GM12878 (cell line): Measurements from ENCODE around the gene ZBTB22. TPM values are rescaled to one million over a fixed set of nuclear protein-coding genes. Genes with fewer than 3 reads are reported as not detected.

Experiments
- ATAC-seq: fragments of 200-7000 bp; cut with Tn5 transposase; 3 replicates; pipeline ENCODE4 v1.9.1; 2020; ENCODE audit warnings: mild to moderate bottlenecking, moderate library complexity
- BruUV-seq: library from RNA; stranded (reverse); fragments of 400-500 nt; replicated peaks from 2 replicates; lab custom pipeline; 2021; lab: Mats Ljungman, UMichigan
- CTCF ChIA-PET: fragments of 300-600 bp; sonication (Branson Sonifier 250); formaldehyde crosslinking; extraction: SDS; loops from one replicate; lab custom pipeline; 2021; ENCODE audit warnings: inconsistent platforms; lab: Yijun Ruan, JAX
- POLR2A ChIA-PET: fragments of 350-600 bp; formaldehyde crosslinking; extraction: SDS; loops from one replicate; lab custom pipeline; 2021; ENCODE audit warnings: inconsistent platforms; lab: Charles Lee
- RAD21 ChIA-PET: fragments of 300-600 bp; sonication (Branson Sonifier 250); formaldehyde crosslinking; loops from one replicate; lab custom pipeline; 2023; ENCODE audit warnings: antibody characterized with exemption; ENCODE audit not compliant: unreplicated experiment; lab: Charles Lee
- SMC1A ChIA-PET: fragments of 300-600 bp; sonication (Branson Sonifier 250); formaldehyde crosslinking; loops from one replicate; lab custom pipeline; 2023; ENCODE audit not compliant: unreplicated experiment, uncharacterized antibody; lab: Charles Lee
- DNase-seq: peaks from one replicate; pipeline ENCODE4 v3.0.0-alpha.2; 2011; ENCODE audit warnings: low read depth, low spot score
- FAIRE-seq: peaks from 3 replicates; lab custom pipeline; 2011; peaks lifted over from hg19 to GRCh38; lab: Jason Lieb, UNC
- H2AFZ ChIP-seq: 2 replicates; pipeline ENCODE4 v1.6.0; 2011; ENCODE audit warnings: low read depth, low read length, control low read depth; ENCODE audit not compliant: control insufficient read depth
- H3K27ac ChIP-seq: 2 replicates; pipeline ENCODE4 v1.5.1; 2011; ENCODE audit warnings: control low read depth; ENCODE audit not compliant: control insufficient read depth, insufficient read depth
- H3K27me3 ChIP-seq, 2 experiments: replicated peaks in 1 of 2; 2 replicates each; pipeline versions ENCODE4 v1.6.0 to v1.6.1; 2011; ENCODE audit warnings: low read length in 1 of 2; ENCODE audit not compliant: control insufficient read depth in 2 of 2, insufficient read depth in 2 of 2
- H3K36me3 ChIP-seq, 2 experiments: 2 replicates each; pipeline ENCODE4 v1.5.1; 2011; ENCODE audit warnings: low read length in 1 of 2; ENCODE audit not compliant: control insufficient read depth in 2 of 2, insufficient read depth in 2 of 2
- H3K4me1 ChIP-seq: 2 replicates; pipeline ENCODE4 v1.6.1; 2011; ENCODE audit warnings: mild to moderate bottlenecking, low read length, moderate library complexity, mixed read lengths; ENCODE audit not compliant: control insufficient read depth, insufficient read depth
- H3K4me2 ChIP-seq: 2 replicates; pipeline ENCODE4 v1.6.0; 2011; ENCODE audit warnings: control low read depth; ENCODE audit not compliant: control insufficient read depth, insufficient read depth
- H3K4me3 ChIP-seq: fragments of 200-600 bp; sonication (generic); 2 replicates; pipeline ENCODE4 v1.5.1; 2016
- H3K79me2 ChIP-seq: 2 replicates; pipeline ENCODE4 v1.6.0; 2011; ENCODE audit warnings: low read length; ENCODE audit not compliant: control insufficient read depth, insufficient read depth
- H3K9ac ChIP-seq: 2 replicates; pipeline ENCODE4 v1.8.0; 2011; ENCODE audit warnings: low read length, control low read depth, mixed read lengths; ENCODE audit not compliant: control insufficient read depth, insufficient read depth
- H3K9me3 ChIP-seq: replicated peaks from 3 replicates; pipeline ENCODE4 v1.5.1; 2011; ENCODE audit warnings: mild to moderate bottlenecking, low read length; ENCODE audit not compliant: control insufficient read depth, insufficient read depth
- H4K20me1 ChIP-seq: 2 replicates; pipeline ENCODE4 v1.6.0; 2011; ENCODE audit not compliant: control insufficient read depth, insufficient read depth
- CBFB ChIP-seq: IDR thresholded peaks from 2 replicates; pipeline ENCODE4 v1.6.1; 2016; ENCODE audit warnings: antibody characterized with exemption, low read depth
- CEBPB ChIP-seq, 2 experiments: fragments of 150-350 bp in 1 of 2; IDR thresholded peaks; 2 replicates each; pipeline ENCODE4 v1.6.1; 2012 to 2014; ENCODE audit warnings: low read depth in 2 of 2, low read length in 2 of 2, borderline replicate concordance in 1 of 2, inconsistent platforms in 1 of 2
- CHD4 ChIP-seq: fragments of 200-600 bp; sonication (generic); IDR thresholded peaks from 2 replicates; pipeline ENCODE4 v1.6.1; 2016; ENCODE audit warnings: mild to moderate bottlenecking
- E2F8 ChIP-seq: fragments of 450-650 bp; IDR thresholded peaks from 2 replicates; pipeline ENCODE4 v1.6.1; 2018; ENCODE audit warnings: mild to moderate bottlenecking, low read depth, moderate library complexity; ENCODE audit not compliant: partially characterized antibody
- HDAC2 ChIP-seq: fragments of 200-600 bp; sonication (generic); IDR thresholded peaks from 2 replicates; pipeline ENCODE4 v1.6.1; 2017
- IKZF2 ChIP-seq, 2 experiments: fragments of 450-650 bp; IDR thresholded peaks; 2 replicates each; pipeline ENCODE4 v1.6.1; 2017; ENCODE audit warnings: mild to moderate bottlenecking in 2 of 2, moderate library complexity in 2 of 2
- KDM1A ChIP-seq: fragments of 200-600 bp; sonication (generic); IDR thresholded peaks from 2 replicates; pipeline ENCODE4 v1.6.1; 2016; ENCODE audit warnings: borderline replicate concordance
- LARP7 ChIP-seq: fragments of 450-650 bp; IDR thresholded peaks from 2 replicates; pipeline ENCODE4 v1.6.1; 2017; ENCODE audit warnings: mild to moderate bottlenecking
- MLLT1 ChIP-seq: fragments of 450-650 bp; IDR thresholded peaks from 2 replicates; pipeline ENCODE4 v1.6.1; 2016; ENCODE audit warnings: mild to moderate bottlenecking
- MYC ChIP-seq: IDR thresholded peaks from 2 replicates; pipeline ENCODE4 v1.6.1; 2011; ENCODE audit warnings: mild to moderate bottlenecking, low read length, moderate library complexity, inconsistent platforms; ENCODE audit not compliant: insufficient read depth, insufficient replicate concordance, insufficient read length, severe bottlenecking
- RELA ChIP-seq: fragments of 450-650 bp; IDR thresholded peaks from 2 replicates; pipeline ENCODE4 v1.8.0; 2014; ENCODE audit warnings: borderline replicate concordance; ENCODE audit not compliant: partially characterized antibody
- SMC3 ChIP-seq: IDR thresholded peaks from 2 replicates; pipeline ENCODE4 v1.6.1; 2011; ENCODE audit warnings: low read length, improper control_type of control experiment, borderline replicate concordance
- SREBF1 ChIP-seq: IDR thresholded peaks from 2 replicates; pipeline ENCODE4 v1.6.1; 2012; ENCODE audit warnings: mild to moderate bottlenecking, low read length
- ZBTB4 ChIP-seq: fragments of 450-650 bp; formaldehyde crosslinking; IDR thresholded peaks from 2 replicates; pipeline ENCODE4 v1.4.0; 2022; ENCODE audit warnings: mild to moderate bottlenecking, moderate library complexity
- WGBS: methylation state at CpG from one replicate; pipeline ENCODE4 v1.1.6; 2016; ENCODE audit warnings: low lambda C conversion rate; ENCODE audit not compliant: insufficient replicate concordance, insufficient coverage; ENCODE audit errors: missing lambda C conversion rate; 5-methylcytosine and 5-hydroxymethylcytosine counted together
- in situ Hi-C: fragments of 300-500 bp; cut with MboI; formaldehyde crosslinking; loops from 9 replicates; pipeline ENCODE4 v1.14.3; 2018; ENCODE audit warnings: mixed read lengths
- intact Hi-C: fragments of 100-400 bp; cut with micrococcal nuclease; formaldehyde crosslinking; loops from one replicate; pipeline ENCODE4 v1.14.2; 2022; ENCODE audit not compliant: unreplicated experiment
- polyA plus RNA-seq, 11 experiments: library from polyadenylated mRNA; depleted of rRNA in 4 of 11; unstranded in 6 of 11; stranded (reverse) in 5 of 11; fragments of >200 nt; fragmentation: Nextera tagmentation in 4 of 11; fragmentation: Illumina TruSeq in 1 of 11; extraction: Ambion mirVana in 4 of 11; extraction: Trizol in 1 of 11; gene quantifications; 1 replicate in 1 of 11; 2 replicates in 10 of 11; pipeline versions ENCODE4 v1.2.1 to v1.2.3, GENCODE V29; 2011 to 2016; ENCODE audit warnings: inconsistent platforms in 2 of 11, missing spikeins in 2 of 11, low read depth in 1 of 11
- total RNA-seq, 4 experiments: library from RNA; depleted of rRNA in 3 of 4; stranded (reverse); fragments of >200 nt in 3 of 4; fragmentation: Illumina TruSeq in 1 of 4; extraction: Trizol in 1 of 4; gene quantifications; 2 replicates each; pipeline versions ENCODE4 v1.2.1 to v1.2.3, GENCODE V29; 2013 to 2021

Gene ZBTB22
- total and polyA plus RNA-seq, 10 of the 15 experiments (the other 5 are each of a cell fraction or from before 2014, with no cell fraction given), result 0.11 to 9.9 (median 4.8) TPM

- no peak for TF ChIP-seq MYC
- TF ChIP-seq SREBF1, result no peak
- no peak for TF ChIP-seq KDM1A
- no peak for TF ChIP-seq LARP7
- no peak for TF ChIP-seq HDAC2
These were observed 13.3 kb downstream of the ZBTB22 start (continued) for GRCh38 chr6:33304216-33304615.

- peaks cover 16% of the 10 kb centered on the region for H3K79me2 ChIP-seq
- POLR2A ChIA-PET, result interaction anchor here (0.7 to 1.6 kb wide), 6 partner anchors 10 to 229 kb away, joined by 3 to 7 read pairs (median 4); partner anchors contain the start of genes RPS18 and VPS52
These were observed 15.7 kb downstream of the ZBTB22 start for GRCh38 chr6:33301877-33302276.

More at GRCh38 chr6:33301877-33302276, 15.7 kb downstream of the ZBTB22 start:
- in situ Hi-C loops (no loop called here), intact Hi-C loops (no loop called here)
- Histone ChIP-seq H3K9me3 (no peaks in the 10 kb centered on the region), H4K20me1 (peaks cover 5% of the 10 kb centered on the region; the same call in 1 of the 2 replicates), H3K4me3 (no peak overlapping the region), H3K27ac (no peak overlapping the region), H2AFZ (no peak overlapping the region), H3K9ac (no peak overlapping the region), H3K4me2 (no peak overlapping the region), H3K27me3 (no peaks in the 10 kb centered on the region), H3K36me3 (peaks cover 19 to 21% of the 10 kb centered on the region in 2 experiments), H3K4me1 (peaks cover 11% of the 10 kb centered on the region)
- FAIRE-seq (no peak), ATAC-seq (no peak), DNase-seq (no peak)
- BruUV-seq, result no TSS peak
- ChIA-PET RAD21 (interaction anchor here (1.3 kb wide), 1 partner anchor 30 kb away, joined by 3 read pairs; the partner anchor contains the start of genes RPS18 and VPS52), SMC1A (interaction anchor here (1.2 to 1.6 kb wide), 2 partner anchors 10 to 94 kb away, joined by 3 to 7 read pairs; no protein-coding TSS in a partner anchor), CTCF (interaction anchor here (0.6 to 3.6 kb wide), 3 partner anchors 10 to 43 kb away, joined by 4 to 30 read pairs (median 9); partner anchors contain the start of gene TAPBP)
- 85% methylated on average over 3 of the region's 3 CpGs for WGBS
- TF ChIP-seq CBFB (no peak), SMC3 (no peak), E2F8 (no peak), IKZF2 (IDR thresholded peaks at IDR 0.05) (no peak), CEBPB (IDR thresholded peaks at IDR 0.05; ENCODE audit: borderline replicate concordance in 1 of 2, low read depth in 2 of 2, low read length in 2 of 2) (no peak), MLLT1 (no peak), ZBTB4 (CRISPR knock-in tag) (no peak), CHD4 (no peak), RELA (no peak)
